Cardiac muscle cell (in vitro differentiated cells and primary cell): ENCODE measurements around the gene OGDH. TPM values are rescaled to one million over a fixed set of nuclear protein-coding genes. Genes with fewer than 3 reads are reported as not detected.

Experiments
- DNase-seq, 2 donors: peaks; one replicate each; pipeline versions ENCODE4 v3.0.0 to v3.0.0-alpha.2; 2010 to 2017; ENCODE audit warnings: low read depth in 1 of 2, low spot score in 1 of 2
- H3K27ac ChIP-seq: fragments of 200-600 bp; sonication (generic); 2 replicates; pipeline ENCODE4 v1.5.1; 2016
- H3K27me3 ChIP-seq: fragments of 200-600 bp; sonication (generic); 2 replicates; pipeline ENCODE4 v1.6.0; 2016; ENCODE audit warnings: control low read depth
- H3K36me3 ChIP-seq: fragments of 200-600 bp; sonication (generic); 2 replicates; pipeline ENCODE4 v1.5.1; 2016; ENCODE audit warnings: control low read depth
- H3K4me1 ChIP-seq: fragments of 200-600 bp; sonication (generic); 2 replicates; pipeline ENCODE4 v1.8.1; 2017; ENCODE audit warnings: low read depth, mild to moderate bottlenecking, mixed run types
- H3K4me3 ChIP-seq: fragments of 200-600 bp; sonication (generic); 2 replicates; pipeline ENCODE4 v1.5.1; 2016; ENCODE audit warnings: mild to moderate bottlenecking
- H3K9me3 ChIP-seq: fragments of 200-600 bp; sonication (generic); 2 replicates; pipeline ENCODE4 v1.5.1; 2017; ENCODE audit warnings: low read depth, mild to moderate bottlenecking, control low read depth
- polyA plus RNA-seq: library from polyadenylated mRNA; unstranded; fragments of >200 nt; fragmentation: Nextera tagmentation; extraction: Ambion mirVana; gene quantifications from 2 replicates; pipeline ENCODE4 v1.2.1, GENCODE V29; 2016
- total RNA-seq: library from RNA; depleted of rRNA; stranded (reverse); fragments of >200 nt; gene quantifications from 2 replicates; pipeline ENCODE4 v1.2.3, GENCODE V29; 2016
- TF ChIP-seq, protein P1 (sequence below): IDR thresholded peaks from 2 replicates; pipeline ENCODE4 v1.5.1; 2012; ENCODE audit warnings: low read depth, mild to moderate bottlenecking, low read length

The OGDH gene
- total and polyA plus RNA-seq, 2 experiments from 2014 or later = 71.9 to 111 TPM

DNA sequence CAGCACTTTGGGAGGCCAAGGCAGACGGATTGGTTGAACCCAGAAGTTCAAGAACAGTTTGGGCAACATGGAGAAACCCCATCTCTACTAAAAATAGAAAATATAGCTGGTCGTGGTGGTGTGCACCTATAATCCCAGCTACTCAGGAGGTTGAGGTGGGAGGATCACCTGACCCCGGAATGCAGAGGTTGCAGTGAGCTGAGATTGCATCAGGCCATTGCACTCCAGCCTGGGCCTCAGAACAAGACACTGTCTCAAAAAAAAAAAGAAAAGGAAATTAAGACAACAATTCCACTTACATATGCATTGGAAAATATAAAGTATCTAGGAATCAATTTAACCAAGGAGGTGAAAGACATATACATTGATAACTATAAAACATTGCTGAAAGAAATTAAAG is 7.2 kb upstream of the OGDH start:
- H3K4me1 ChIP-seq = peaks cover 7% of the 10 kb centered on the region
- DNase-seq = no peak
- H3K4me3 ChIP-seq = no peak overlapping the region
- TF ChIP-seq, protein P1, sequence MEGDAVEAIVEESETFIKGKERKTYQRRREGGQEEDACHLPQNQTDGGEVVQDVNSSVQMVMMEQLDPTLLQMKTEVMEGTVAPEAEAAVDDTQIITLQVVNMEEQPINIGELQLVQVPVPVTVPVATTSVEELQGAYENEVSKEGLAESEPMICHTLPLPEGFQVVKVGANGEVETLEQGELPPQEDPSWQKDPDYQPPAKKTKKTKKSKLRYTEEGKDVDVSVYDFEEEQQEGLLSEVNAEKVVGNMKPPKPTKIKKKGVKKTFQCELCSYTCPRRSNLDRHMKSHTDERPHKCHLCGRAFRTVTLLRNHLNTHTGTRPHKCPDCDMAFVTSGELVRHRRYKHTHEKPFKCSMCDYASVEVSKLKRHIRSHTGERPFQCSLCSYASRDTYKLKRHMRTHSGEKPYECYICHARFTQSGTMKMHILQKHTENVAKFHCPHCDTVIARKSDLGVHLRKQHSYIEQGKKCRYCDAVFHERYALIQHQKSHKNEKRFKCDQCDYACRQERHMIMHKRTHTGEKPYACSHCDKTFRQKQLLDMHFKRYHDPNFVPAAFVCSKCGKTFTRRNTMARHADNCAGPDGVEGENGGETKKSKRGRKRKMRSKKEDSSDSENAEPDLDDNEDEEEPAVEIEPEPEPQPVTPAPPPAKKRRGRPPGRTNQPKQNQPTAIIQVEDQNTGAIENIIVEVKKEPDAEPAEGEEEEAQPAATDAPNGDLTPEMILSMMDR = no peak
- H3K9me3 ChIP-seq = no peaks in the 10 kb centered on the region
- no peaks in the 10 kb centered on the region for H3K27me3 ChIP-seq
- H3K36me3 ChIP-seq = no peaks in the 10 kb centered on the region
- no peak overlapping the region for H3K27ac ChIP-seq

DNA sequence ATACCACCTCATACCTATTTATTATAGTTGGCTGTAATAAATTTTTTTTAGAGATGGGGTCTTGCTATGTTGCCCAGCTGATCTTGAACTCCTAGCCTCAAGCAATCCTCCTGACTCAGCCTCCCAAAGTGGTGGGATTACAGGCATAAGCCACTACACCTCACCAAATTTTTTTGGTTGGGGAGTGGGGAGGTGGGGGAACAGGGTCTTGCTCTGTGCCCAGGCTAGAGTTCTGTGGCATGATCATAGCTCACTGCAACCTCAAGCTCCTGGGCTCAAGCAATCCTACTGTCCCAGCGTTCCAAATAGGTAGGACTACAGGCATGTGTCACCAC is 3.9 kb upstream of the OGDH start:
- no peaks in the 10 kb centered on the region for H3K9me3 ChIP-seq
- H3K27ac ChIP-seq = no peak overlapping the region
- H3K27me3 ChIP-seq = no peaks in the 10 kb centered on the region
- H3K4me1 ChIP-seq = no peaks in the 10 kb centered on the region
- H3K36me3 ChIP-seq = no peaks in the 10 kb centered on the region
- no peak for DNase-seq
- H3K4me3 ChIP-seq = no peak overlapping the region
- TF ChIP-seq, protein P1 = no peak

DNA sequence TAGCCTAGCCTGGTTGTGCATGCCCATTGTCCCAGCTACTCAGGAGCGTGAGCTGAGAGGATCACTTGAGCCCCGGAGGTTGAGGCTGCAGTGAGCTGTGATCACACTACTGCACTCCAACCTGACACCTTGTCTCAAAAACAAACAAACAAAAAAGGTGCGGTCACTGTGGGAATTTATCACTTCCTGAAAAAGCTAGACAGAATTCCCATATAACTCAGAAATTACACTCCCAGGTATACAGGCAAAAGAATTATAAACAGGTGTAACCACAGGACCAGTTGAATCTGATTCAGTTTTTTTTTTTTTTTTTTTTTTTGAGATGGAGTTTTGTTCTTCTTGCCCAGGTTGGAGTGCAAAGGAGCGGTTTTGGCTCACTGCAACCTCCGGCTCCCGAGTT is 3.2 kb upstream of the OGDH start:
- no peak for DNase-seq
- Histone ChIP-seq H3K4me3 (no peak overlapping the region), H3K27ac (no peak overlapping the region), H3K4me1 (no peaks in the 10 kb centered on the region), H3K36me3 (no peaks in the 10 kb centered on the region), H3K9me3 (no peaks in the 10 kb centered on the region), H3K27me3 (no peaks in the 10 kb centered on the region)
- TF ChIP-seq, protein P1 = no peak

DNA sequence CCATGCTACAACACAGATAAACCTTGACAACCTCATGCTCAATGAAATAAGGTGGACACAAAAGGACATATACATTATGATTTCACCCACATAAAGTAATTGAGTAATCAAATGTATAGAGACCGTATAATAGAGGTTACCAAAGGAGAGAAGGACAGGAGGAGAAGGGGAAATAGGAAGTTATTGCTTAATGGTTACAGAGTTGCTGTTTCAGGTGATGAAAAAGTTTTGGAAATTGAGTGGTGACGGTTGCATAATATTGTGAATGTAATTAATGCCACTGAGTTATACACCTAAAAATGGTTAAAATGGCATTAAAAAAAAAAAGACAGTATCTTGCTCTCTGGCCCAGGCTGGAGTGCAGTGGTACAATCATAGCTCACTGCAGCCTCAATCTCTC is 1.5 kb upstream of the OGDH start:
- no peak for DNase-seq
- Histone ChIP-seq H3K36me3 (no peaks in the 10 kb centered on the region), H3K4me3 (no peak overlapping the region), H3K27ac (no peak overlapping the region), H3K9me3 (no peaks in the 10 kb centered on the region), H3K27me3 (no peaks in the 10 kb centered on the region), H3K4me1 (no peaks in the 10 kb centered on the region)
- TF ChIP-seq, protein P1 = no peak

DNA sequence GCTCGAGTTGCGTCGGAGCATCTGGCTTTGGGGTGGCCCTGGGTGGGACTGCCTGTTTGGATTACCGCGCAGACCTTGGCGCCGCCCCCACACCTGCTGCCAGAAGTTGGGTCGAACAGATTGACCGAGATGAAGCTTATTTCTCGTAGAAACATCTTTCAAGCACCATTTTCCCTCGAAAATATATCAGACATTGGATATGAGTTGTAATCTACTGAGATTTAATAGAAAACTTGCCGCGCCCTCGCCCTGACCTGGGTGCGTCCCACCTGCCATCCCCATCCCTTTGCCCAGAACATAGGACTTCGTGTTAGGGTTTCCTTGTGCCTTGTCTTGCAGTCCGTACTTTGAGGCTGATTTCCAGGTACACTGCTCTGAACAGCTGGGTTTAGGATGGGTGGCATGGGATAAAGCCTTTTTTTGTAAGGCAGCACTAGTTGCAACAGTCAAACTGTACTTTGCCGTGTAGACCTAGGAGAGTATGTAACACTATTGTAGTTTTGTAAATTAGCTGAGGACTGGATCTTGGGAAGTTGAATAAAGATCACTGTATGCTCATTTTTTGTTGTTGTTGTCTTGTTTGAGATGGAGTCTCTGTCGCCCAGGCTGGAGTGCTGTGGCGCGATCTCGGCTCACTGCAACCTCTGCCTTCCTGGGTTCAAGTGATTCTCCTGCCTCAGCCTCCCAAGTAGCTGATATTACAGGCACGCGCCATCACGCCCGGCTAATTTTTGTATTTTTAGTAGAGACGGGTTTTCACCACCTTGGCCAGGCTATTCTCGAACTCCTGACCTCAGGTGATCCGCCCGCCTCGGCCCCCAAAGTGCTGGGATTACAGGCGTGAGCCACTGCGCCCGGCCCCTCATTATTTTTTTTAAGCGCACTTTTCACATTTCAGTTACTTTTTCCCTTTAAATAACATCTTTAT is 978 bp downstream of the OGDH start:
- H3K36me3 ChIP-seq = no peaks in the 10 kb centered on the region
- TF ChIP-seq, protein P1 = no peak
- no peaks in the 10 kb centered on the region for H3K27me3 ChIP-seq
- H3K27ac ChIP-seq = peak overlapping the region; percentile 92
- no peaks in the 10 kb centered on the region for H3K9me3 ChIP-seq
- no peaks in the 10 kb centered on the region for H3K4me1 ChIP-seq
- DNase-seq = no peak
- H3K4me3 ChIP-seq = peak overlapping the region; percentile 52
